Activated CD8-positive, alpha-beta memory T cell treated with anti-CD3 and anti-CD28 coated beads, Interleukin-2, amount 50 U/mL, for 48 hours (primary cell): ENCODE results near the gene PLOD3.
"Not testable (repeated sequence)": the region's sequence is repeated elsewhere in the genome, so short reads cannot be mapped to it uniquely, and the experiment has no call there.

ENCODE experiments used
- DNase-seq: peaks from one replicate; pipeline ENCODE4 v3.0.0-alpha.2; 2020

The PLOD3 gene

DNA sequence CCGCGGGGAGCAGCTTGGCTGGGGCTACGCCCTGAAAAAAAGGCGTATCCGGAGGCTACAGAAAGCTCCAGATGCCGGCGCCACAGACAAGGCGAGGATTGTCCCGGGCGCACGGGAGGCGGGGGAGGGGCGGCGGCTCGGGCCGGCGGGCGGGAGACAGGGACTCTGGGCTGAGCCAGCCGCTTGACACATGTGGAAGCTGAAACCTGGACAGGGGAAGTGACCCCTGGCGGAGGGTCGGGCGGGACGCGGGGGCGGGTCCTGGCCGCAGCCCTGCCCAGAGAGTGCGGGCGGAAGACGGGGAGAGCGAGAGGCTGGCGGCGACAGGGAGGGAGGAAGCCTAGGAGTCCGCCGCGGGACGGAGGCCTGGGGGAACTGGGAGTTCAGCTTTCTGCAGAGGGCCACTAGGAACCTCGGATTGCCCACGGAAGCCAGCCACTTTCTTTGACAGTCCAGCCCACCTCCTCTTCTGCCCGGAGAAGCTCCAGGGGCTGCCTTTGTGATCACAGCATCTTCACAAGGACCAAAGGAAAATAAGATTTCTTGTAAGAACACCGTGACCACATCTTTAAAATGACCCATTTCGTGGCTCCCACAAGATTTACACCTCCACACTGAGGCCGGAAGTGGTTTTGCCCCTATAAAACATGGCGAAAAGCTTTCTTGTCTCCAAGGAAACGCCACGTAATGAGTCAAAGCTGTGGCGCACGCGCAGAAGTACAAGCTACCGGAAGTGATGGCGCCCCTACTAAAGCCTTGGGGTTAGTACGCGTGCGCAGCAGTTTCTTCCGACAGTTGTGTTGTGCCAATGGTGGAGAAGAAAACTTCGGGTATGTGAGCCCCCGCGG is at the start of gene PLOD3, which contains the start of gene ZNHIT1:
TSS of gene PLOD3 (minus strand) at position 194 of the 848 bp plus-strand sequence. CDS start 307 bp downstream, outside the sequence.
TSS of gene ZNHIT1 (plus strand) at position 778 of the 848 bp plus-strand sequence. CDS start at position 809, 31 bp downstream.
- DNase-seq: peak; percentile 95

GRCh38 chr7:101265622-101266516 is 48.5 kb upstream of the PLOD3 start:
- DNase-seq: no peak

GRCh38 chr7:101264102-101264706 is 46.8 kb upstream of the PLOD3 start:
- not testable (repeated sequence) for DNase-seq

DNA sequence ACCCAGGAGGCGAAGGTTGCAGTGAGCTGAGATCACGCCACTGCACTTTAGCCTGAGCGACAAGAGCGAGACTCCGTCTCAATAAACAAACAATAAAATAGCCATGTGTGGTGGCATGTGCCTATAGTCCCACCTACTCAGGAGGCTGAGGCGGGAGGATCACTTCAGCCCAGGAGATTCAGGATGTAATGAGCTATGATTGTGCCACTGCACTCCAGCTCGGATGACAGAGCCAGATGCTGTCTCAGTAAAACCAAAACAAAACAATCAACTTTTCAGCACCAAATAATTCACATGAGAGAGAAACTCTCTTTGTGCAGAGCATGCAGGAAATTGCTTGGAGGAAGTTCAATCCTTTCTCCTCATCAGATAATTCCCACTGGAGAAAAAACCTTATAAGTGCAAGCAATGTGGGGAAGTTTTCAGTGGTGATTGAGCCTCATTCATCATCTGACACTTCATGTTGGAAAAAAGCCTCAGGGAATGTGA is 40.9 kb upstream of the PLOD3 start:
- no peak for DNase-seq

DNA sequence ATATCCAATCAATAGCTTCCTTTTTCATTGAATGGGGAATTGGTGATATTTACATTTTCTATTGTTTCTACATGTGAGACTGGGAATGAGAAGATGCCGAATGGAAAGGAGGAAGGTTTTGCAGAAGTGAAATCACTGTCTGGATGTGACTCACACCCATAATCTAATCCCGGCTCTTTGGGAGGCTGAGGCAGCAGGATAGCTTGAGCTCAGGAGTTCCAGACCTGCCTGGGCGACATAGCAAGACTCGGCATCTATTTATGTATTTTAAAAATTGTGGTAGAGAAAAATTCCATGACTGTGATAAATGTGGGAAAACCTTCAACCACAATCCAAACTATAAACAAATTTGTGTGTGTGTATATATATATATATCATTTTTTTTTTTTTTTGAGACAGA is 38.4 kb upstream of the PLOD3 start:
- no peak for DNase-seq

GRCh38 chr7:101253199-101253598 is 35.8 kb upstream of the PLOD3 start:
- not testable (repeated sequence) for DNase-seq

- DNase-seq: peak; percentile 97
These were observed 34.7 kb upstream of the PLOD3 start for GRCh38 chr7:101251871-101252659.

DNA sequence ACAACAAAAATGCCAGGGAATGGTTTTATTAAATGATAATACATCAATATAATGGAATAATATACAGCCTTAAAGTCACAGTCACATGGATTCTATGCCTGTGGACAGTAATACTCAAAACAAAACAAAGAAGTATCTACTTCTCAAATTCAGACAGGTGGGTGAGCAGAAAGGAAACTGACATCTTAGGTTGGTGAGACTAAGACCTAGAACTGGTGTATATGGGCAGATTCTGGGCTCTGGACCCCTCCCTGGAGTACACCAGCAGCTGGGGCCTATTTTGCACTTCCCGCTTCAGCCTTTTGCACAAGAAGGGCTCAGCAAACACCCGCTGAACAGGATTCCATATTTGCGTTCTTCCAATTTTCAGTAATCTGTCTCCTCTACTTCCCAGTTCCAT is 32.9 kb upstream of the PLOD3 start:
- no peak for DNase-seq

DNA sequence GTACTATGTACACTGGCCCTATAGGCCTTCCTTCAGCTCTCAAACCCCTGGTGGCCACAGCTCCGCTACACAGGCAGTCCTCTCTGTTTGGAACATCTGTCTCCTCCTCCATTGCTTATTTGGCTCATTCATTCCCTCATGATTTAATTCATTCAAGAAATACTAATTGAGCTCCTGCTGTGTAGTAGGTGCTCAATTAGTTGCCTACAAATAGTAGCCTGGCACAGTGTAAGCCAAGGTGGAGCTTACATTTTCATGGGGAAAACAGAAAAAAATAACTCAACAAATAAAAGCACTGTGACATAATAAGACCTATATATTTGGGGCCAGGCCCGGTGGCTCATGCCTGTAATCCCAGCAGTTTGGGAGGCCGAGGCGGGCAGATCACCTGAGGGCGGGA is 30.9 kb upstream of the PLOD3 start:
- no peak for DNase-seq

DNA sequence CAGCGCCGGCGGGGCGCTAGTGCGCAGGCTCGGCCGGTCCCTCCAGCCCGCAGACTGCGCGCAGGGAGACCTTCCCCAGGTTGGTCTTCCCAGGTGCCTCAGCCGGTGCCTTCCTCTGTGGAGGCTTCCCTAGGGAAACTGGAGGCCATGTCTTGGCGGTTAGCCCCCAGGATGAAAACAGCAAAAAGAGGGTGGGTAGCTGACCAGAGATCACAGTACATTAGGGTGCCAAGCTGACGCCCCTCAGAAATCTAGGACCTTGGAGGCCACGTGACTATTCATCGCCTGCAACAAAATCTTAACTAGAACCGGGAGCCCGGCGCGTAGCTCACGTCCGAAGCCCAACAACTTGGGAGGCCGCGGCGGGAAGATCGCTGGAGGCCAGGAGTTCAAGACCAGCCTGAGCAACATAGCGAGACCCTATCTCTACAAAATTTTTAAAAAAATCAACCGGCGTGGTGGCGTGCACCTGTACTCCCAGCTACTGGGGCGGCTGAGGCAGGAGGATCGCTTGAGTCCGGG is 27.8 kb upstream of the PLOD3 start:
- no peak for DNase-seq

GRCh38 chr7:101244375-101245146 is 27.2 kb upstream of the PLOD3 start, which contains the start of gene FIS1:
Gene FIS1, minus strand, starts transcription at chr7:101245081. Its CDS starts 77 bp downstream, at chr7:101245004.
- DNase-seq: peak; percentile 96

GRCh38 chr7:101243646-101244374 is 26.4 kb upstream of the PLOD3 start:
- no peak for DNase-seq

DNA sequence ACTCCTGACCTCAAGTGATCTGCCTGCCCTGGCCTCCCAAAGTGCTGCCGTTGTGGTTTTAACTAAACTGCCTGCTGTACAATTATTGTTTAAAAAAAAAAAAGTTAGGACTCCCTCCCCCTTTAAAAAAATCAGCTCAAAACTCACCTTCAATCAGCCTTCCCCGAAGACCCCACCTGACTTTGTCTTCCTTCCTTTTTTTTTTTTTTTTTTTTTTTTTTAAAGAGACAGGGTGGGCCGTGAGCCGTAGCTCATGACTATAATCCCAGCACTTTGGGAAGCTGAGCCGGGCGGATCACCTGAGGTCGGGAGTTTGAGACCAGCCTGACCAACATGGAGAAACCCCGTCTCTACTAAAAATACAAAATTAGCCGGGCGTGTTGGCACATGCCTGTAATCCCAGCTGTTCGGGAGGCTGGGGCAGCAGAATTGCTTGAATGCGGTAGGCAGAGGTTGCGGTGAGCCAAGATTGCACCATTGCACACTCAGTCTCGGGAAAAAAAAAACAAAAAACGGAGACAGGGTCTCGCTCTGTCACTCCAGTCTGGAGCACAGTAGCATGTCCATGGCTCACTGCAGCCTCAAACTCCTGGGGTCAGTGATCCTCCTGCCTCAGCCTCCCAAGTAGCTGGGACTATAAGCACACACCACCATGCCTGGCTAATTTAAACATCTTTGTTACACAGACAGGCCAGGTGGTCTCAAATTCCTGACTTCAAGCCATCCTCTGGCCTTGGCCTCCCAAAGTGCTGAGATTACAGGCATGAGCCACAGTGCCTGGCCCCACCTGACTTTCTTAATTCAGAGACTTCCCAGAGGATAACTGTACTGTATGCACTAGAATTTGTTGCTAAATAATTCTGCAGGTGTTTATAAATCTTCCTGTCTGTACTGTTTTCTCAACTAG is 24.3 kb upstream of the PLOD3 start:
- no peak for DNase-seq

- no peak for DNase-seq
These were observed 23.6 kb upstream of the PLOD3 start for GRCh38 chr7:101241015-101241363.

- DNase-seq: no peak
These were observed 23.0 kb upstream of the PLOD3 start for GRCh38 chr7:101240226-101241014.

GRCh38 chr7:101239951-101240220 is 22.5 kb upstream of the PLOD3 start:
- DNase-seq: no peak

GRCh38 chr7:101239191-101239950 is 22.0 kb upstream of the PLOD3 start:
- DNase-seq: no peak
